DOHH2 (cell line): Measurements from ENCODE around the gene RBMS3.

Experiments used
- CTCF ChIP-seq: fragments of 200-600 bp; sonication (generic); IDR thresholded peaks from one replicate; pipeline ENCODE4 v1.5.1; 2014; ENCODE audit warnings: antibody characterized with exemption, mild to moderate bottlenecking, low read depth, low read length; ENCODE audit not compliant: poor library complexity, severe bottlenecking
- EZH2phosphoT487 ChIP-seq: fragments of 200-600 bp; sonication (generic); IDR thresholded peaks from 2 replicates; pipeline ENCODE4 v1.6.1; 2017; ENCODE audit warnings: borderline replicate concordance, mild to moderate bottlenecking, antibody characterized with exemption, low read length, moderate library complexity, mixed read lengths

DNA sequence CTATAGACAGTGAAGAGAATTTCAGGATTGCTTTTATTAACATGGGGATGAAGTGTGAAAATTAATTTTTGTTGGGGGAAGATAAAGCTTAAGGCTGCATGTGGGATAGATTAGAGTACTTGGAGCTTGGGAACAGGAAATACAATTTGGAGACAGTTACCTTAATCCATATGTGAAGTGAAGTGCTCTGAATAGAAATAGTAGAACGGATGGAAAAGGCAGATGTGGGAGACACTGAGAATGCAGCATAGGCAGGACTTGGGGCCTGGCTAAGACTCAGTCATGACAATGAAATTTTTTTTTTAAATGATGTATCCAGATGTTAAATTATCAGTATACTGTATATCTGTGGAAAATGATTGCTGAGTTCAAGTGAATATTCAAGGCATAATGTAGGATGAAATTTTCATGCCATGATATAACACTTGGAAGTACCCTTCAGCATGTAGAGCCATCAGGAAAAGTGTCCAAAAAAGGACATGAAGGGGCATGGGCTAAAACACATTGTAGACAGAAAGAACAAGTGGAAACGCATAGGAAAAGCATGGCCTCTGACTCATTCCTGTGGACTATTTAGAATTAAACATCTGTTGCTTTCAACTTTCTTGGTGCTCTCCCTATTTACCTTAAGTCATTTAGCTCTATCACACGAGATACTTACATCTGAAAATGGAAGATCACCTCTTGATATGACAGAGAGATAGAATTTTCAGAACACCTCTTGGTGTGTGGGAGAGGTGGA is 134.8 kb downstream of the RBMS3 start:
- TF ChIP-seq EZH2phosphoT487 (no peak), CTCF (no peak)
